ENCODE results near the gene OSBPL6.
A peak's percentile ranks its signal among the peaks of the same experiment; 100 is the strongest.

OSBPL6 gene

DNA sequence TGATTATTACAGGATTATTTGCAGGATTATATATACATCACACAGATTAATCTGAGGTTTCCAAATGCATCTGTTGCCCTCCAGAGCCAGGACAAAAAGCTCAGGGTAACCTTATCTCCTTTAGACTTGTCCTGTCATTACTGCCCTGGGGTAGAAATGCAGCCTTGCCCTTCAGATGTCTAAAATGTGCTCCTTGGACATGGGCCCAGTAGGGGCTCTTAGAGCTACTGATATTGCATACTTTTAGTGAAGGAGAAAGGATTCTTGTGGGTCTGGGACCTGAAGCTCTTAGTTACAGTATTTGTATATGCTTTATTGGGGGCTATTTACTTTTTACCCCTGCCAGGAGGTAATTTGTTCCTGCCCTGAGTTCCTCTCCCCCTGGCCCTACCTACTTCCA, 200.5 kb downstream of the OSBPL6 start:
- ChIA-PET CTCF (interaction anchor here (0.5 to 6.5 kb wide), 14 partner anchors 10 to 411 kb away, joined by 3 to 61 read pairs (median 4); partner anchors contain the start of gene RBM45), POLR2A (interaction anchor here (1.2 to 1.5 kb wide), 3 partner anchors 10 to 56 kb away, joined by 3 to 8 read pairs (median 3); partner anchors contain the start of genes PJVK and PRKRA)
- TF ChIP-seq, protein P1, sequence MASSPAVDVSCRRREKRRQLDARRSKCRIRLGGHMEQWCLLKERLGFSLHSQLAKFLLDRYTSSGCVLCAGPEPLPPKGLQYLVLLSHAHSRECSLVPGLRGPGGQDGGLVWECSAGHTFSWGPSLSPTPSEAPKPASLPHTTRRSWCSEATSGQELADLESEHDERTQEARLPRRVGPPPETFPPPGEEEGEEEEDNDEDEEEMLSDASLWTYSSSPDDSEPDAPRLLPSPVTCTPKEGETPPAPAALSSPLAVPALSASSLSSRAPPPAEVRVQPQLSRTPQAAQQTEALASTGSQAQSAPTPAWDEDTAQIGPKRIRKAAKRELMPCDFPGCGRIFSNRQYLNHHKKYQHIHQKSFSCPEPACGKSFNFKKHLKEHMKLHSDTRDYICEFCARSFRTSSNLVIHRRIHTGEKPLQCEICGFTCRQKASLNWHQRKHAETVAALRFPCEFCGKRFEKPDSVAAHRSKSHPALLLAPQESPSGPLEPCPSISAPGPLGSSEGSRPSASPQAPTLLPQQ (tag by site-specific recombination; IDR thresholded peaks at IDR 0.05): no peak
- TF ChIP-seq, protein P2, sequence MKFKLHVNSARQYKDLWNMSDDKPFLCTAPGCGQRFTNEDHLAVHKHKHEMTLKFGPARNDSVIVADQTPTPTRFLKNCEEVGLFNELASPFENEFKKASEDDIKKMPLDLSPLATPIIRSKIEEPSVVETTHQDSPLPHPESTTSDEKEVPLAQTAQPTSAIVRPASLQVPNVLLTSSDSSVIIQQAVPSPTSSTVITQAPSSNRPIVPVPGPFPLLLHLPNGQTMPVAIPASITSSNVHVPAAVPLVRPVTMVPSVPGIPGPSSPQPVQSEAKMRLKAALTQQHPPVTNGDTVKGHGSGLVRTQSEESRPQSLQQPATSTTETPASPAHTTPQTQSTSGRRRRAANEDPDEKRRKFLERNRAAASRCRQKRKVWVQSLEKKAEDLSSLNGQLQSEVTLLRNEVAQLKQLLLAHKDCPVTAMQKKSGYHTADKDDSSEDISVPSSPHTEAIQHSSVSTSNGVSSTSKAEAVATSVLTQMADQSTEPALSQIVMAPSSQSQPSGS (tag by site-specific recombination; IDR thresholded peaks at IDR 0.05; ENCODE audit: low read depth): no peak
- TF ChIP-seq, protein P3, sequence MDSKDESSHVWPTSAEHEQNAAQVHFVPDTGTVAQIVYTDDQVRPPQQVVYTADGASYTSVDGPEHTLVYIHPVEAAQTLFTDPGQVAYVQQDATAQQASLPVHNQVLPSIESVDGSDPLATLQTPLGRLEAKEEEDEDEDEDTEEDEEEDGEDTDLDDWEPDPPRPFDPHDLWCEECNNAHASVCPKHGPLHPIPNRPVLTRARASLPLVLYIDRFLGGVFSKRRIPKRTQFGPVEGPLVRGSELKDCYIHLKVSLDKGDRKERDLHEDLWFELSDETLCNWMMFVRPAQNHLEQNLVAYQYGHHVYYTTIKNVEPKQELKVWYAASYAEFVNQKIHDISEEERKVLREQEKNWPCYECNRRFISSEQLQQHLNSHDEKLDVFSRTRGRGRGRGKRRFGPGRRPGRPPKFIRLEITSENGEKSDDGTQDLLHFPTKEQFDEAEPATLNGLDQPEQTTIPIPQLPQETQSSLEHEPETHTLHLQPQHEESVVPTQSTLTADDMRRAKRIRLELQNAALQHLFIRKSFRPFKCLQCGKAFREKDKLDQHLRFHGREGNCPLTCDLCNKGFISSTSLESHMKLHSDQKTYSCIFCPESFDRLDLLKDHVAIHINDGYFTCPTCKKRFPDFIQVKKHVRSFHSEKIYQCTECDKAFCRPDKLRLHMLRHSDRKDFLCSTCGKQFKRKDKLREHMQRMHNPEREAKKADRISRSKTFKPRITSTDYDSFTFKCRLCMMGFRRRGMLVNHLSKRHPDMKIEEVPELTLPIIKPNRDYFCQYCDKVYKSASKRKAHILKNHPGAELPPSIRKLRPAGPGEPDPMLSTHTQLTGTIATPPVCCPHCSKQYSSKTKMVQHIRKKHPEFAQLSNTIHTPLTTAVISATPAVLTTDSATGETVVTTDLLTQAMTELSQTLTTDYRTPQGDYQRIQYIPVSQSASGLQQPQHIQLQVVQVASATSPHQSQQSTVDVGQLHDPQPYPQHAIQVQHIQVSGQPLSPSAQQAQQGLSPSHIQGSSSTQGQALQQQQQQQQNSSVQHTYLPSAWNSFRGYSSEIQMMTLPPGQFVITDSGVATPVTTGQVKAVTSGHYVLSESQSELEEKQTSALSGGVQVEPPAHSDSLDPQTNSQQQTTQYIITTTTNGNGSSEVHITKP (tag by site-specific recombination; IDR thresholded peaks at IDR 0.05): peak; percentile 78
- TF ChIP-seq ZNF626 (tag by site-specific recombination; IDR thresholded peaks at IDR 0.05) (no peak), PRDM1 (tag by site-specific recombination; IDR thresholded peaks at IDR 0.05) (no peak), ZNF544 (tag by site-specific recombination; IDR thresholded peaks at IDR 0.05) (no peak)
- TF ChIP-seq, protein P4, sequence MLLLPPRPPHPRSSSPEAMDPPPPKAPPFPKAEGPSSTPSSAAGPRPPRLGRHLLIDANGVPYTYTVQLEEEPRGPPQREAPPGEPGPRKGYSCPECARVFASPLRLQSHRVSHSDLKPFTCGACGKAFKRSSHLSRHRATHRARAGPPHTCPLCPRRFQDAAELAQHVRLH (tag by site-specific recombination; IDR thresholded peaks at IDR 0.05): no peak
- H3K9me3 ChIP-seq (ENCODE audit: control insufficient read depth, insufficient read depth, low read depth, low read length): no peaks in the 10 kb centered on the region
- H3K4me3 ChIP-seq (ENCODE audit: low read depth, low read length): no peak overlapping the region
- H3K27ac ChIP-seq (ENCODE audit: extremely low read depth, low read depth, low read length): no peak overlapping the region
- H3K4me1 ChIP-seq (ENCODE audit: control insufficient read depth, insufficient read depth, low read length): no peaks in the 10 kb centered on the region
- H3K36me3 ChIP-seq (ENCODE audit: control insufficient read depth in 2 of 2, insufficient read depth in 1 of 2, low read length in 2 of 2): peaks cover 0 to 5% of the 10 kb centered on the region in 2 experiments; a peak in 1 of 3 replicates

DNA sequence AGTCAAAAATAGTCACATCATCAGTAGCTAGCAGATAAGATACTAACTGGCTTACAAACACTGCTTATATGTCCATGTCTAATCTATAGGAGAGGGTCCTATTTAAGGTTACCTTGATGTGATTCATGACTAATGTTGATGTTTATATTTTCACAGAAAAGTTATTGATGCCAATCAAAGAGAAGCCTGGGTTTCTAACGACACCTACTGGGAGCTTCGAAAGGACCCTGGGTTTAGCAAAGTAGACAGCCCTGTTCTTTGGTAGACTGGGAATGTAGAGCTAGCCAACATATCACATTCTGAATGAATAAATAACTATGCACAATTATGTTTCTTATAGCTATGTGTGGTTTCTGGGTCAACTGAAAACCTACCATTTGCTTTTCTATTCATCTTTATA, 201.0 kb downstream of the OSBPL6 start:
- peaks cover 0 to 5% of the 10 kb centered on the region in 2 experiments; a peak in 1 of 3 replicates for H3K36me3 ChIP-seq (ENCODE audit: control insufficient read depth in 2 of 2, insufficient read depth in 1 of 2, low read length in 2 of 2)
- H3K27ac ChIP-seq (ENCODE audit: extremely low read depth, low read depth, low read length): no peak overlapping the region
- no peak overlapping the region for H3K4me3 ChIP-seq (ENCODE audit: low read depth, low read length)
- TF ChIP-seq, protein P5, sequence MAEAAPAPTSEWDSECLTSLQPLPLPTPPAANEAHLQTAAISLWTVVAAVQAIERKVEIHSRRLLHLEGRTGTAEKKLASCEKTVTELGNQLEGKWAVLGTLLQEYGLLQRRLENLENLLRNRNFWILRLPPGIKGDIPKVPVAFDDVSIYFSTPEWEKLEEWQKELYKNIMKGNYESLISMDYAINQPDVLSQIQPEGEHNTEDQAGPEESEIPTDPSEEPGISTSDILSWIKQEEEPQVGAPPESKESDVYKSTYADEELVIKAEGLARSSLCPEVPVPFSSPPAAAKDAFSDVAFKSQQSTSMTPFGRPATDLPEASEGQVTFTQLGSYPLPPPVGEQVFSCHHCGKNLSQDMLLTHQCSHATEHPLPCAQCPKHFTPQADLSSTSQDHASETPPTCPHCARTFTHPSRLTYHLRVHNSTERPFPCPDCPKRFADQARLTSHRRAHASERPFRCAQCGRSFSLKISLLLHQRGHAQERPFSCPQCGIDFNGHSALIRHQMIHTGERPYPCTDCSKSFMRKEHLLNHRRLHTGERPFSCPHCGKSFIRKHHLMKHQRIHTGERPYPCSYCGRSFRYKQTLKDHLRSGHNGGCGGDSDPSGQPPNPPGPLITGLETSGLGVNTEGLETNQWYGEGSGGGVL (tag by site-specific recombination; IDR thresholded peaks at IDR 0.05): no peak
- TF ChIP-seq, protein P3 (tag by site-specific recombination; IDR thresholded peaks at IDR 0.05): 0 out of 2 replicates have a peak, but pooled peaks have one; percentile 9
- TF ChIP-seq ZNF791 (tag by site-specific recombination; IDR thresholded peaks at IDR 0.05) (no peak), SP7 (tag by site-specific recombination; IDR thresholded peaks at IDR 0.05) (no peak), ZNF114 (tag by site-specific recombination; IDR thresholded peaks at IDR 0.05) (no peak)
- H3K4me1 ChIP-seq (ENCODE audit: control insufficient read depth, insufficient read depth, low read length): no peaks in the 10 kb centered on the region
- no peaks in the 10 kb centered on the region for H3K9me3 ChIP-seq (ENCODE audit: control insufficient read depth, insufficient read depth, low read depth, low read length)
- ChIA-PET CTCF (interaction anchor here (0.5 to 6.5 kb wide), 16 partner anchors 9 to 1295 kb away, joined by 3 to 61 read pairs (median 4); partner anchors contain the start of gene RBM45), POLR2A (interaction anchor here (1.2 to 1.5 kb wide), 3 partner anchors 10 to 56 kb away, joined by 3 to 8 read pairs (median 3); partner anchors contain the start of genes PJVK and PRKRA)

Data from HEK293 (cell line).